Measurements from ENCODE around the gene FNBP1L.

The FNBP1L gene

GRCh38 chr1:93595743-93596142 is 147.8 kb downstream of the FNBP1L start:
- no peak for DNase-seq

- DNase-seq = no peak
These were observed 148.6 kb downstream of the FNBP1L start for GRCh38 chr1:93596329-93597089.

- DNase-seq = no peak
These were observed 149.8 kb downstream of the FNBP1L start for GRCh38 chr1:93597709-93598108.

- DNase-seq = no peak
These were observed 150.5 kb downstream of the FNBP1L start for GRCh38 chr1:93598396-93598795.

GRCh38 chr1:93598861-93599439 is 151.0 kb downstream of the FNBP1L start:
- no peak for DNase-seq

- no peak for DNase-seq
These were observed 151.6 kb downstream of the FNBP1L start for GRCh38 chr1:93599479-93599878.

- no peak for DNase-seq
These were observed 152.7 kb downstream of the FNBP1L start for GRCh38 chr1:93600663-93601062.

GRCh38 chr1:93601686-93602085 is 153.8 kb downstream of the FNBP1L start:
- no peak for DNase-seq

- DNase-seq = no peak
These were observed 154.2 kb downstream of the FNBP1L start for GRCh38 chr1:93602101-93602500.

- no peak for DNase-seq
These were observed 155.2 kb downstream of the FNBP1L start for GRCh38 chr1:93603106-93603505.

GRCh38 chr1:93603601-93604000 is 155.7 kb downstream of the FNBP1L start:
- no peak for DNase-seq

Measured in CD4-positive, alpha-beta T cell treated with Interleukin-10 for 1 hour (primary cell).